Measurements from ENCODE around the gene GALNT14.

Gene GALNT14

DNA sequence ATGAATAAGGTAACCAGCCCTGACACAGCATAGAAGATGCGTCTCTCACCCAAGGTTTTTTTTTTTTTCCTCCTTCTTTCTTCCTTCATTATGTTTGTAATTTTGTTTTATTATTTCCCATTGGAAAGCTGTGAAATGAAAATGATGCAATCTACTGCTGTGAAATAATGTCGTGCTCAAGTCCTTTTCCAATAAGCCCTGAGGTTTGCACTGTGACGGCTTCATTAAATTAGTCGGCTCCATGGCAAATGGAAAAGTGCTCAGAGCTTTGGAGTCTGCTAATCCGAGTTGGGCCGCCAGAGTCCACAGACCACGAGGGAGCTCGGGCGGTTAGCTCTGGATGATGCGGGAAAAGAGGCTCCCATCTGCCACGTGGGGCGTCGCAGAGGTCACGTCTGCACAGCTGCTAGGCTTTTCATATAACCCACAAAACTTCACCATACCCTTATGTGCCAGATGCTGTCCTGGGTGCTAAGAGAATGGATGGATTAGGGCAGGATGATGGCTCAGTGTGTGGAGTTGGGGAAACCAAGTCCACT is 238.7 kb downstream of the GALNT14 start (continued):
- TF ChIP-seq CTCF (tag by site-specific recombination; IDR thresholded peaks at IDR 0.05) (no peak), ZNF501 (tag by site-specific recombination; IDR thresholded peaks at IDR 0.05) (no peak), ZSCAN30 (tag by site-specific recombination; IDR thresholded peaks at IDR 0.05) (no peak), ZNF184 (tag by site-specific recombination; IDR thresholded peaks at IDR 0.05) (no peak), ZNF2 (tag by site-specific recombination; IDR thresholded peaks at IDR 0.05) (no peak)

- Histone ChIP-seq H3K27ac (ENCODE audit: extremely low read depth, low read depth, low read length) (no peak overlapping the region), H3K36me3 (ENCODE audit: control insufficient read depth in 2 of 2, insufficient read depth in 1 of 2, low read length in 2 of 2) (no peaks in the 10 kb centered on the region), H3K4me3 (ENCODE audit: low read depth, low read length) (no peak overlapping the region), H3K4me1 (ENCODE audit: control insufficient read depth, insufficient read depth, low read length) (no peaks in the 10 kb centered on the region), H3K9me3 (ENCODE audit: control insufficient read depth, insufficient read depth, low read depth, low read length) (no peaks in the 10 kb centered on the region)
- ChIA-PET CTCF (interaction anchor here (0.6 kb wide), 2 partner anchors 67 to 168 kb away, joined by 3 read pairs; no protein-coding TSS in a partner anchor), POLR2A (interaction anchor here (0.6 kb wide), 1 partner anchor 38 kb away, joined by 3 read pairs; no protein-coding TSS in a partner anchor)
- TF ChIP-seq TCF7L2 (IDR thresholded peaks at IDR 0.05; ENCODE audit: borderline replicate concordance, low read depth, low read length), result no peak
- no peak for TF ChIP-seq ZSCAN23 (tag by site-specific recombination; IDR thresholded peaks at IDR 0.05)
- no peak for TF ChIP-seq WT1 (tag by site-specific recombination; IDR thresholded peaks at IDR 0.05)
- TF ChIP-seq ZNF626 (tag by site-specific recombination; IDR thresholded peaks at IDR 0.05), result no peak
- no peak for TF ChIP-seq SP7 (tag by site-specific recombination; IDR thresholded peaks at IDR 0.05)
- TF ChIP-seq ZSCAN16 (tag by site-specific recombination; IDR thresholded peaks at IDR 0.05), result no peak
- no peak for TF ChIP-seq ZNF776 (tag by site-specific recombination; IDR thresholded peaks at IDR 0.05; ENCODE audit: borderline replicate concordance)
Observed at GRCh38 chr2:30897539-30897938, 240.7 kb downstream of the GALNT14 start.

GRCh38 chr2:30894498-30895119 is 243.6 kb downstream of the GALNT14 start:
- H3K4me1 ChIP-seq (ENCODE audit: control insufficient read depth, insufficient read depth, low read length), result no peaks in the 10 kb centered on the region
- H3K4me3 ChIP-seq (ENCODE audit: low read depth, low read length), result no peak overlapping the region
- POLR2A ChIA-PET, result no interaction called here
- H3K27ac ChIP-seq (ENCODE audit: extremely low read depth, low read depth, low read length), result no peak overlapping the region
- TF ChIP-seq ZNF324 (tag by site-specific recombination; IDR thresholded peaks at IDR 0.05) (no peak), ZNF76 (tag by site-specific recombination; IDR thresholded peaks at IDR 0.05; ENCODE audit: borderline replicate concordance, low read depth) (no peak)
- no peaks in the 10 kb centered on the region for H3K36me3 ChIP-seq (ENCODE audit: control insufficient read depth in 2 of 2, insufficient read depth in 1 of 2, low read length in 2 of 2)
- no peaks in the 10 kb centered on the region for H3K9me3 ChIP-seq (ENCODE audit: control insufficient read depth, insufficient read depth, low read depth, low read length)
- CTCF ChIA-PET, result no interaction called here

DNA sequence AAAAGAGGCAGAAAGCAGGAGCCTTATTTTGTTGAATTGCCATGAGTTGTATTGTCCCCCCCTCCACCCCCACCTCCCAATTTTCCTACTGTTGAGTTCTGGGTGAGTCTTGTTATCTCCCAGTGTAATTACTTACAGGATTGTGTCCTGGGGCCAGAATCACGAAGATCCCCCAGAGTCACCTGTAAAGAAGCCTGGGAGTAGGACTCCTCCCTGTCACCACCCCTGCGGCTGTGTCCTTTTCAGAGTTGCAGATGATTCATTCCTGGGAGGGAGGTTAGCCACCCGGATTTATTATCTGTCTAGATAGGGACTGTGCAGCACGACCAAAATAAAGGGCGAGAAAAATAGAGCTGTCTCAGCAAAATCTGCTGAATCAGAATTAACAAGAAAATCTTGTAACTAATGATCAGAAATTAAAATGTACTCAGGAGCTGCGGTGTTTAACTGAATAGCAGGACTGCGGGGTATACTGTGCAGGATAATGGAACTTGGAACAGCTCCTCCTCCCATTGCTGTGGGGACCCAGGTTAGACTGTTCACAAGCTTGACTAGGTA is 249.3 kb downstream of the GALNT14 start:
- TF ChIP-seq ZBTB20 (tag by site-specific recombination; IDR thresholded peaks at IDR 0.05), result no peak
- TF ChIP-seq ZNF311 (tag by site-specific recombination; IDR thresholded peaks at IDR 0.05; ENCODE audit: borderline replicate concordance), result no peak
- no peak for TF ChIP-seq ZNF548 (tag by site-specific recombination; IDR thresholded peaks at IDR 0.05)
- no peak for TF ChIP-seq ZNF214 (tag by site-specific recombination; IDR thresholded peaks at IDR 0.05; ENCODE audit: borderline replicate concordance)
- TF ChIP-seq ZFP3 (tag by site-specific recombination; IDR thresholded peaks at IDR 0.05; ENCODE audit: low read depth), result no peak
- no peak for TF ChIP-seq ZNF585B (tag by site-specific recombination; IDR thresholded peaks at IDR 0.05)
- TF ChIP-seq, protein P1, sequence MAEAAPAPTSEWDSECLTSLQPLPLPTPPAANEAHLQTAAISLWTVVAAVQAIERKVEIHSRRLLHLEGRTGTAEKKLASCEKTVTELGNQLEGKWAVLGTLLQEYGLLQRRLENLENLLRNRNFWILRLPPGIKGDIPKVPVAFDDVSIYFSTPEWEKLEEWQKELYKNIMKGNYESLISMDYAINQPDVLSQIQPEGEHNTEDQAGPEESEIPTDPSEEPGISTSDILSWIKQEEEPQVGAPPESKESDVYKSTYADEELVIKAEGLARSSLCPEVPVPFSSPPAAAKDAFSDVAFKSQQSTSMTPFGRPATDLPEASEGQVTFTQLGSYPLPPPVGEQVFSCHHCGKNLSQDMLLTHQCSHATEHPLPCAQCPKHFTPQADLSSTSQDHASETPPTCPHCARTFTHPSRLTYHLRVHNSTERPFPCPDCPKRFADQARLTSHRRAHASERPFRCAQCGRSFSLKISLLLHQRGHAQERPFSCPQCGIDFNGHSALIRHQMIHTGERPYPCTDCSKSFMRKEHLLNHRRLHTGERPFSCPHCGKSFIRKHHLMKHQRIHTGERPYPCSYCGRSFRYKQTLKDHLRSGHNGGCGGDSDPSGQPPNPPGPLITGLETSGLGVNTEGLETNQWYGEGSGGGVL (tag by site-specific recombination; IDR thresholded peaks at IDR 0.05), result no peak
- TF ChIP-seq ZBTB1 (tag by site-specific recombination; IDR thresholded peaks at IDR 0.05), result no peak
- no peak for TF ChIP-seq ZNF544 (tag by site-specific recombination; IDR thresholded peaks at IDR 0.05)
- no peak for TF ChIP-seq EGR2 (tag by site-specific recombination; IDR thresholded peaks at IDR 0.05; ENCODE audit: low read depth)
- TF ChIP-seq KLF17 (tag by site-specific recombination; IDR thresholded peaks at IDR 0.05), result no peak
- no peak for TF ChIP-seq ZNF16 (tag by site-specific recombination; IDR thresholded peaks at IDR 0.05; ENCODE audit: low read depth)
- Histone ChIP-seq H3K4me3 (ENCODE audit: low read depth, low read length) (no peak overlapping the region), H3K36me3 (ENCODE audit: control insufficient read depth in 2 of 2, insufficient read depth in 1 of 2, low read length in 2 of 2) (no peaks in the 10 kb centered on the region), H3K9me3 (ENCODE audit: control insufficient read depth, insufficient read depth, low read depth, low read length) (no peaks in the 10 kb centered on the region), H3K27ac (ENCODE audit: extremely low read depth, low read depth, low read length) (no peak overlapping the region), H3K4me1 (ENCODE audit: control insufficient read depth, insufficient read depth, low read length) (no peaks in the 10 kb centered on the region)
- ChIA-PET POLR2A (no interaction called here), CTCF (interaction anchor here (0.6 to 1.1 kb wide), 5 partner anchors 22 to 724 kb away, joined by 3 to 5 read pairs (median 3); no protein-coding TSS in a partner anchor)
